NCI-H526 (cell line): ENCODE data around the gene SAFB.
A peak's percentile ranks its signal among the peaks of the same experiment; 100 is the strongest.

Source experiments
- DNase-seq, 2 experiments: peaks; one replicate each; lab custom pipeline; 2025; lab: John Stamatoyannopoulos, UW

Gene SAFB

DNA sequence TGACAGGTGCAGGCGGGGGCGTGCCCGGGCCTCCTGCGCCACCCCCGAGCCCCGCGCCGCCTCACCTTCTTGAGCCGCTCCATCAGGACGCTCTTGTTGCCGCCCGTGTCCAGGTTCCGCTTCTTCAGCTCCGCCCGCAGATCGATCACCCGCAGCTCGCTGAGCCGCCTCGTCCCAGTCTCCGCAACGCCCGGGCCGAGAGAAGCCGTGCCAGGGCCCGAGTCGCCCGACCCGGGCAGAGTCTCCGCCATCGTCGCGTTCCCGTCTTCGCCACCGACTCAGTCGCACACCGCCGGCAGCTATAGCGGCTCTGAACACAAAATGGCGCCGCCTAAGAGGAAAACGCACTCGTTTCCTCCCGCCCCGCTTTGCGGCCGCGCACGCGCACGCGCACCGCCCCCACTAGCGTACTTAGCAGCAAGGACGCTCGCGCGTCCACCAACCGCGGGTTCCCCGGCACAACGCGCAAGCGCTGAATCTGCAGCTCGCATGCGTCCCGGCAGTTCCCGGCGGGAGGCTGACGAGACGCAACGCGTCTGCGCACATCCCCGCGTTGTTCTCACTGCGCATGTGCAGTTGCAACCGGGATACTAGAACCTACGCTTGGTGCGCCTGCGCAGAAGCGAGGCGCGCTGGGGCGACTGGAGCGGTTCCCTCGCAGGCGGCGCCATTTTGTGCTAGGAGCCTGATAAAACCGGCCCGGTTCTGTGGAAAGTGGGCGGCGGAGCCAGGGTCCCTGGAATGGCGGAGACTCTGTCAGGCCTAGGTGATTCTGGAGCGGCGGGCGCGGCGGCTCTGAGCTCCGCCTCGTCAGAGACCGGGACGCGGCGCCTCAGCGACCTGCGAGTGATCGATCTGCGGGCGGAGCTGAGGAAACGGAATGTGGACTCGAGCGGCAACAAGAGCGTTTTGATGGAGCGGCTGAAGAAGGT, at the start of gene SAFB, which contains the start of gene SAFB2:
Gene SAFB (plus strand): TSS at position 619 of the 932 bp plus-strand sequence. CDS start 123 bp downstream, at position 742.
Gene SAFB2 (minus strand): TSS at position 312 of the 932 bp plus-strand sequence. CDS start 61 bp downstream, at position 251.
- peak; percentile 94 to 98 for DNase-seq

DNA sequence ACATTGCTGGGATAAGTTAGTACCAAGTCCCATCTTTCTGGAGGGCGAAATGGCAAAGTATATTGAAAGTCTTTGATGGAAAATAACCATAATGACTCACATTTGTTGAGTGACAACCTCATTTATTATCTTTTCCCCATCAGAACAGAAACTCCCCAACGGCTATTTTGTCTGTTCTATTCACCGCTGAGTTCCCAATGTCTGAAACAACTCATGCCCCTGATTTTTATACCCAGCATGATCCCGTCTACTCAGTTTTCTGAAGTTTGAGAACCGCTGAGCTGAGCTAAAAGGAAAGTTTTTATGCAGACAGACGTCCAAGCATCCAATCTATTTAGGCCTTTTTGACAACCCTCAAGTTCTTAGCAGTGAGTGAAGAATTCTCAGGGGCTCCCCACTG, 47.3 kb upstream of the SAFB start:
- DNase-seq = no peak

DNA sequence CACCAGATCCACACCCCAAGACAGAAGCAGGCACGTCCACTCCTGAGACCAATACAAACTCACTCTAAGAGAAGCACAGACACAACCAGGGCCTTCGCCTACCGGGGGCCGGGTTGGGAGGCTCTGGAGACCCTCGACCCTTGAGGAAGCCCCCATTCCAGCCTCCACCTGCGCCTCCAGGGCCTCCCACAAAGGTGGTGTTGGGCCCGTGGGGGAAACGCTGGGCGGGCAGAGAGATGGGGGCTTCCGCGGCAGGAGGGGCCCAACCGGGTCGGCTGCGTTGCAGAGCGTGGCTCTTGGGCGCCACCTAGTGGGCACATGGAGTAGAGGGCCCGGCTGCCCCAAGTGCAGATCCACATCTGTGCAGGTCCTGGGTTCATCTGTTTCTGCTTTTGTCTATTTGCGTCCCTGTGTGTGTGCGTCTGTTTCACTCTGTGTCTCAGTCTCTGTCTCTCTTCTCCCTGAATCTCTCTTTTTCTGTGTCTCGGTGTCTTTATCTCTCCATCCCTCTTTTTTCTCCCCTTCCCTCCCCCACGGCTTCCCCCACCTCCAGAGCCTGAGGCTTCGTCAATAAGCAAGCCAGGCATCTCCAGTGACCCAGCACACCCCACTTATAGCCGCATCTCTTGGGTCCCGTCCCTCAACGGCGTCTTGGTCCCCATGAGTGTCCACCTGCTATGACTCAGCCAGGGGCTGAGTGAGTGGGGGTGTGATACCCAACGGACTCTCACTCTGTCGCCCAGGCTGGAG, 44.6 kb upstream of the SAFB start:
- peak in 1 of 2 experiments; percentile 58 for DNase-seq

DNA sequence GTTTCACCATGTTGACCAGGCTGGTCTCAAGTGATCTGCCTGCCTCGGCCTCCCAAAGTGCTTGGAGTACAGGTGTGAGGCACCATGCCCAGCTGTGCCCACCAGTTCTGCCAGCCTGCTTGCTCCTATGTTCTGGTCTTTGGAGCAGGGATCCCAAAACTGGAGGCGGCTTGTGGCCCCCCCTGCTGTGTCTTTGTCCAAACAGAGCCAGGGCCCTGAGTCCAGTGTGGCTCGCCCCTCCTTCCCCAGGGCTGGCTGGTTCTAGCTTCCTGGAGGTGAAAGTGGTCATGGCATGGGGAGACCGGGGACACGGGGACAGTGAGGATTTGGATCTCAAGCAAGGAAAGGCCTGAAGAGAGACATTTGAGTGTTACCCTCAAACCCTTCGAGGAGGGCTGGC, 43.6 kb upstream of the SAFB start:
- no peak for DNase-seq

DNA sequence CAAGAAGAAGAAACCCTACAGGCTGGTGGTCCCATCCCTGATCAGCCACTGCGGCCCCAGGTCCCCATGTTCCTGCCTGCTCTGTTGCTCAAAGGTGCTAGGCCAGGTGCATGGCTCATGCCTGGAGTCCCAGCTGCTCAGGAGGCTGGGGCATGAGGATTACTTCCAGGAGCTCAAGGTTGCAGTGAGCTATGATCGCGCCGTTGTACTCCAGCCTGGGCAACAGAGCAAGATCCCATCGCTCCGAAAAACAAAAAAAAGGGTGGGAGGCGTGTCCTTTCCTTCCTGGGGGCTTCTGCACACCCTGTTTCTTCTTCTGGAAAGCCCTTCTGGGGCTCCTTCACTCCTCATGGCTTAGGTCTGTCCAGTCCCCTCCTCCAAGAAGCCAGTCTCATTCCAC, 43.2 kb upstream of the SAFB start:
- DNase-seq = no peak

DNA sequence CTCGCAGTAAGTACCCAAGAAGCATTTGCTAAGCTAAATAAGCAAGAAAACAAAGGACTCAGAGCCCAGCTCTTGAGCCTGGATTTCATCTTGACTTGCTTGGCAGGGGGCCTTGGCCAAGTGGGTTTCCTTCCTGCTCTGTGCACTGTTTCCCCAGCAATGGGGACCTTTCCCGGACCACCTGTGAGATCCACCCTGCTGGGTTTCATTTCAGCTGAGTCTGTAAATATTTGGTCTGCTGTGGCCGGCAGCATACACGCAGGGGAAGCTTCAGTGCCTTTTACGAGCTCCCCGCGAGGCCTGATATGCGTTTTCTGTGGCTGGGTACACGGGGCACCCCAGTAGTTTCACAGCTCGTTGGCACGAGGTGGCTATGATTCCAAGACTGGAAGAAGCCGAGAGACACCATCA, 42.7 kb upstream of the SAFB start:
- no peak for DNase-seq

DNA sequence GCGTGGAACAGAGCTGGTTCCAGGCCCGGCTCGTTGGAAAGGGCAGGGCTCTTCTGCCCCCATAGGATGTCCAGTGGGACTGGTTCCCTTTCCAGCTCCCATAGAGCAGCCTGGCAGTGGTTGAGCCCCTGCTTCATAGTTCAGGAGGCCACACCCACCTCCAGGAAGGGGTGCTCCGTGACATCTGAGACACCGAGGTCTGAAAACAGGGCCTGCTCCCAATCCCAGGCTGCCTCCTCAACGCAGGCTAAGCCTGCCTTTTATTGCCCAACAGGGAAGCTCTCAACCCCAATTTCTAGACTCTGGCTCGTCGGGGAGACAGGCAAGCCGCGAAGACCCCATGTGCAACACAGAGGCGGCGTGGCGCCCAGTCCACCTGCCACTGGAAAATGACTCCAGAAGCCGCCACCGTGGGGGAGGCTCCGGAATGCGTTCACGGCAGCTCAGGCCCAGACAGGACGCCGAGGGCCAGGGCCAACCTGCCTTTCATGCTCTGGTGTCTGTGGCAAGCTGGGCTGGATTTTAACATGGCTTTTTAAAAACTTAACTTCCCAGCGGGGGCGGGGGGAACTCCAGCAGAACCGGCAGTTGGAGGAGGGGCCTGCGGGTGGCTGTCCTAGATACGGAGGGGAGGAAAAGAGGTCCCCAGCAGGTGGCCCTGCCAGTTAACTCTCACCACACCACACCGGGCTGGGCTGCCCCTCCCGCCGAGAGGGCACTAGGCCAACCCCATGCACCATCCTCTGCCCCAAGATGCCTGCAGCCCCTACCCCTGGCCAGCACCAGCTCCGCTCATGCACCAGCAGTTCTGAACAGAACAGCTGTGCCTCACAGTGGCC, 37.2 kb upstream of the SAFB start:
- DNase-seq = no peak

DNA sequence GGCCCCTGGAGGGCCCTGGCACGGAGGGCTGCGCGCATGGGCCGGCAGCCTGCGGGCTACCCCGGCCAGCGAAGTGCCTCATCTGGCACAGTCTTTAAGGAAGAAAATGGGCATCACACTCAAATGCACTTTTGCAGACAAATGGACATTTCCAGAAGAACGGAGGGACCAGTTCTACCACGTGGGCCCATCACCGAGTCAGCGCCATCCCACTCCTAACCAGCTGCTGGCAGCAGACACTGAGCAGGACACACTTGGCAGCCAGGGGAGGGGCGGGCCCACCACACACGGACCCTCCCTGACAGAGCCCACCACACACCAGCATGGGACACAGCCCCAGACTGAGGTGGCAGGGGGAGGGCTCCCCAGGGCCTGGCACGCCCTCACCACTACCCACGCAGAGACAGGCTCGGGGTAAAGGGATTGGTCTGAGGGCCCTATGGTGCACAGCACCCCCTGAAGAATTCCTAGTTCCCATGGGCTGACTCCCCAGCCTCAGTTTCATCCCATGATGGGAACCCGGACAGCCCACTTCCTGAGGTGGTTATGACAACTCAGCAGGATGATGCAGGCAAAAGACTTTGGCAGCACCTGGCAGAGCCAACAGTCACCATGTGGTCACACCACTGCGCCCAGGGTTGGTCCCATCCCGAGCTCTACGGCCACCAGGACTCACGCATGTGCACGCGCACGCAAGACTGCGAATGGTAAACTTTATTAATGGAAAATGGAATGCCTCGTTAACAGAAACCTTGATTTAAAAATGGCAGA, 36.4 kb upstream of the SAFB start:
- DNase-seq = no peak

DNA sequence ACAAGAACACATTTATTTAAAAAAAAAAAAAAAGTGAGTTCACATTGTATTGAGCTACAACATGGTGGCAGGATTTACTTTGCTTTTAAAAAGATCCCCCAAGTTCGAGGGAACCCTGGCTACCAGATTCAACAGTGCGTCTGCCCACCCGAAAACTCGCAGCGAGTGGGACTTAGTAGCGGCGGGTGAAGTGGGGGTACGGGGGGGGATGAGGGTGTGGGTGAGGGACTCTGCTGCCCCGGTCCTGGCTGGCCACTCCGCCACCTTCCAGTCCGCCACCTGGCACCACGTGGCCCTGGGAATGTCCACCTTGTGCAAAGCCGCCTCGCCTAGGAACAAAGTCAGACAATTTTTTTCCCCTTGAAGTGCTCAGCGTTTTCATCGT, 35.8 kb upstream of the SAFB start:
- DNase-seq = no peak

DNA sequence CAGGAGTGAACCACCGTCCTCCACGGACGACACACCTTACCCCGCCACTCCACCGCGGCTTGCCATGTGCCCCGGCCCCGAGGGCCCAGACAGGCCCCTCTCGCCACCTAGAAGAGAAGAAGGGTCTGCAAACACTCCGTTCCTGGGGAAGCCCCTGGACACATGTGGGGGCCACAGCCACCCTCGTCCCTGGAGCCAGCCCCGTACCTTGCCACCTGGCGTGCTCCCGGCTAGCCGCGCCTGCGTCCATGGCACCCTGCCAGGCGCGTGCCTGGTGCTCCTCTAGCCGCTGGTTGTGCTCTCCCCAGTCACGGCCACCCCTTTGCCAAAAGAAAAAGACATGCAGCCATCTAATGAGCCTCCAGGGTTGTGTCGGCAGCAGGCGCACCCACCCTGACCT, 35.2 kb upstream of the SAFB start:
- DNase-seq = no peak

DNA sequence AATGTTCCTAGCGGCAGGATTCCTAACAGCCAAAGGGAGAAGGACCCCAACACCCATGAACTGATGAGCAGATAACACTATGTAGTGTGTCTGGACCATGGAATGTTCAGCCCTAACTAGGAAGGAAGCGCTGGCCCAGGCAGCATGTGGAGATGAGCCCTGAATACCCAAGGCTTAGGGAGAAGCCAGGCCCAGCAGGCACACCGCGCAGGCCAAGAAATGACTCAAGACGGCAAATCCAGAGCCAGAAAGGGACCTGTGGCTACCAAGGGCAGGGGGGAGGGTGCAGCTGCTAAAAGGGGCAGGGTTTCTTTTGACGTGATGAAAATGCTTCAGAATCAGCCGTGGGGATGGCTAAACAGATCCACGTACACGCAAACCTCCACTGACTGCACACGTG, 34.4 kb upstream of the SAFB start:
- DNase-seq = no peak

DNA sequence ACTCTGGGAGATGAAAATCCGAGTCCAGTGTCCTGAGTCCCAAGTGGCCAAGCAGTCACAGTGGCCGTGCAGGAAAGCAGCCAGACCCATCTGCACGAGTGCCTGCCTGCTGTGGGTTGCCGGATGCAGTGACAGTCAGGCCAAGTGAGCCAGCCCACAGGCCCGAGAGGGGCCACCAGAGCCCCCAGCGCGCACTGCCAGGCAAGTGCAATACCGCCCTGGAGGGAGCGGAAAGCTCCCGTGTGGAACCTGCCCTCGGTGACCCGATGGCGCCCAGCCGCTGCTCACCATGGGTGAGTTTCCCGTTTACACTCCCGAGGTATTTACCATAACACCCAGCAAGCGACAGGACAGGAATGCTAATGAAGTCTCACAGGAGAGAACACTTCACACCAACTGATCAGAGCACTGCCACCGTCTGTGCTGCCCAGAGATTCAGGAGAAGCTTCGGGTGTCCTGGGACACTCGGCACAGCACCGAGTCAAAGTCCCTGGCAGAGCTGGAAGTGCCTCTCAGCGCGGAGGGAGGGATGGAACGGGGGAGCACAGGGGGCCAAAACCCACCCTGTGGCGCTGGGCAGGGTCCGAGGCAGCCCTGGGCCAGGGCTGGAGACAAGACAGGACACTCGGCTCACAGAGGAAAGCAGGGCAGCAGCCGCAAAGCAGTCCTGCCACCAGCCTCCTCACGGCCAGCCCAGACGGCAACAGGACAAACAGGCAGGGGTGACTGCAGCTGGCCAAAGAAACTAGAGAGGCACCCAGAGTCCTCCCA, 33.8 kb upstream of the SAFB start:
- no peak for DNase-seq

DNA sequence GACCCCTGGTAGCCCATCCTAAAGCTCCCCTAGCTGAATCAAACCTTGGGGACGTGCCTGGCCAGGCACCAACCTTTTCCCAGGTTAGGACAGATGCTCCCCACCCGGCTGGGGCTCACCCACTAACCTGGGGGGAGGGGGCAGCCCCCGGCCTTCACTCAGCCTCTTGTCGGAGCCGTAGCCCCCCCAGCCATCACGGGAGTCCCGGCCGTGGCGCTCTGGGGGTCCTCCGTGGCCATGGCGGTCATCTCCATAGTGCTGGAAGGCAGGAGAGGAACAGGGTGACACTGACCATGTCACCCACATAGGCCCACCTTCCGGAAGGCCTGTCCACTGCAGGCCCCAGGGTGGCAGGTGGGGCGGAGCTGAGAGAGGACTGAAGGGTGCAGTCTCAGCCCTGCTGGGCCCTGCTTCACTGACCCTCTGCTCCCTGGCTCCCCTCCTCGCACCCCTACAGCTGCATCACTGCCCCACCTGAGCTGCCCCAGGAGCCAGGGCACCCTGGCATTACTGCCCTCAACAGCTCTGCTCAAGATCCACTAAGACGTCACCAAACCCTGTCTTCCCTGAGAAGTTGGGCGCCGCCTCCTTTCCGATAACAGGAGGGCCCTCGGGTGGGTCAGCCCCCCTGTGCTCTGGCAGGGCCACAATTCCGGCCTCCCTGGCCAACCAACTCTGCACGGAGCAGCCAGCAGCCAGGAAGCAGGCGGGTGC, 32.6 kb upstream of the SAFB start:
- DNase-seq = no peak

DNA sequence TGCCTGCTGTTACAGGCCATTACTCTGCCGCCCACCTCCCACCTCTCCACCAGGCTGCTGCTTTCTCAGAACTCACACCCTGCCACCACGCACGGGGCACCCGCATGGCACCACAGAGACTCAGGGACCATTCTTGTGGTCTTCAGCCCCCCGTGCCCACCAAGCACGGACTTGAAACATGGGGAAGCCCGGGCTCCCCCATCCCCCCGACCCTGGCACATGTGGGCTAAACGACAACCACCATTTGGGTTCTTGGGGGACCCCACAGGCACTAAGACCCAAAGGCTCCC, 32.1 kb upstream of the SAFB start:
- no peak for DNase-seq

DNA sequence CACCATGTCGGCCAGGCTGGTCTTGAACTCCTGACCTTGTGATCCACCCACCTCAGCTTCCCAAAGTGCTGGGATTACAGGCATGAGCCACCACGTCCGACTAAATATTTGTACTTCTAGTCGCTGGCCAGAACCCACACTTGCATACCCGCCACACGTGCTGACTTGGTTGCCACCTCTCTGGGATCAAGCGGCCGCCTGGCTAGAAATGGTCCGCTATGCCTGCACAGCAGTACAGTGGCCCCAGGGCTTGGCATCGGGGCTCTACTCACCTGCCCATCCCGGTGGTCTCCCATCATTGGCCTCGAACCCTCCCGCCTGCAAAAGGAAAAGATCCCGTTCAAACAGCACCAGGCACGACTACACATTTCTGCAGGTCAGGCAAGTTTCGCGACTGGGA, 31.4 kb upstream of the SAFB start:
- no peak for DNase-seq

DNA sequence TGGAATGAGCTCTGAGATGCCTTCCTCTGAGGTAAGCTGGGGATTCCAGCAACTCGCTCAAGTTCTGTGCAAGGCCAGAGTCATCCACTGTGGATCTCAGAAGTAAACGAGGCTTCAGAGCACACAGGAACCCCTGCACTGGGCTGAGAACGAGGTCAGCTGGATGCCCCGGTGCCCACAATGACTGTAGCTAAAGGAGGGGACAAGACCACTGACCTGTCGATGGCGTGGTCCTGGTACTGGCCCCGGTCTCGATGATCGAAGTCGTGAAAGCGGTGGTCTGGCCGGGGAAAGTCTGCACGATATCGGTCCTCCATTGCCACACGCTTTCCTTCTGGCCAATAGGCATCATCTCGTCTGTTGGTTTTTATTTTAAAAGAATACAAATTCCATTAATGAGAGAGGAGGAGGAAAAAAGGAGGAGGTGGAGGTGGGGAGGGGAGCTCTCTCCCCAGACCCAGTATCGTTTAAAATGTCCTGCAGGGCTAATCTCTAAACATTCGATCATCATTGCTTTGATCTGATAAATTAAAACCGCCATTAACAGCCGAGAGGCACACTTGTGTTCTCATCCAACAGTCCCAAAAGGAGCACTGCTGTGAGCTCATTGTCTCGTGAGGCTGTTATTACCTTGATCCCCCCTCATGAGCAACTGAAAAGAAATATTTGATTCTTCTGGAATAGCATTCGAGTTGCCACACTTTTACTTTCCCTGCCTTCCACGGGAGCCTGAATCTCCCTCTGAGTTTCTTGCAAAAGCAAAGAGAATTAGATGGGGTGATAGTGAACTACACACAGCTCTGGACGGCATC, 30.1 kb upstream of the SAFB start:
- DNase-seq = no peak

DNA sequence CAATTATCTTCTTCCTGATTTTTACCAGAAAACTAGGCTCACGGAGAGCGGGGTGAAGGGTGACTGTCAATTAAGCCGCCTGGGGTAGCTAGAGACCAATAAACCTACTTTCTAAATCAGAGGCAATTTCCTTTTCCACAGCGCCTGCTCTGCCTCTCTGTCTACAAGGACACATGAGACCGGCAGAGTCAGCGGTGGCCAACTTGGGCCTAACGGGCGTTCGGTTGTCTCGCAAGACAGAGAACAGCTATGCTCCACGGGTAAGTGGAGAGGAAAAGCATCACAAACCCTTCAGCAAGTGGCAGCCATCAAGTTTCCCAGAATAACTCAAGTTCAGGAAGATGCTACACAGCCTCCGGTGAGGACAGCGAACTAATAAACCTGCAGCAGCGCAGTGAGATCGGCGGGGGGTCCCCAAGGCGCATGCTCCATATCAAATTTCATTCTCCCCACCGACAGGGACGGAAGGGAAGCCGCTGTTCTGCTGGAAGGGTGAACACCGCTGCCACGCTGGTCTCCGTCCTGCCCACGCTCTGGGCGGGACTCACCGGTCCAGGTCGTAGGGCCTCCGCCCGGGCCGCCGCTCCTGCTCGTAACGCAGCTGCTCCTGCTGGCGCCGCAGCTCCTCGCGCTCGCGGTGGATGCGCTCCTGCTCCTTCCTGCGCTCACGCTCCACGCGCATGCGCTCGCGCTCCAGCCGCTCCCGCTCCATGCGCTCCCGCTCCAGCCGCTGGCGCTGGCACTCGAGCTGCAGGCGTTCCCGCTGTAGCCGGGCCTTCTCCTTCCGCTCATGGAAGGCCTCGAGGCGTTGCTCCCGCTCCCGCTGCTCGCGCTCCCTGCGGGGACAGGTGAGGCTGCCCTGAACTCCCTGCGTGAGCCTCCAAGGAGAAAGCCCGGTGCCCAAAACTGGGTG, 29.3 kb upstream of the SAFB start:
- no peak for DNase-seq

DNA sequence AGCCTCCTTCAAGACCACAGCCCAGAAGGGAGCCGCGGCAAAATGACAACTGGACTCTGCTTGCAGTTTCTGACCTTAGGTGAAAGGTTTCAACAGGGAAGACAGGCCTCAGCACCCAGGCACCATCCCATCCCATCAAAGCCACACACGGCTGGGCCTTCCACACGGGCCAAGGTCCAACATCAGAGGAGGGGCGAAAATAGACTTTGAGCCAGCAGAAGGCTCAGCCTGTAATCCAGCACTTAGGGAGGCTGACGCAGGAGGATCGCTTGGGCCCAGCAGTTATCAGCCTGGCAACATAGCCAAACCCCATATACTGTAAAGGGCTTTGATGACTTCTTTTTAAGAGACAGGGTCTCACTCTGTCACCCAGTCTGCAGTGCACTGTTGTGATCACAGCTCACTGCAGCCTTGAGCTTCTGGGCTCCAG, 28.3 kb upstream of the SAFB start:
- no peak for DNase-seq
